A375 (cell line): Measurements from ENCODE around the gene ZBTB11. TPM values are rescaled to one million over a fixed set of nuclear protein-coding genes. Genes with fewer than 3 reads are reported as not detected.

Experiments used
- small RNA-seq: library from RNA; depleted of rRNA; stranded (forward); fragments of <200 nt; gene quantifications from one replicate; pipeline ENCODE3, GENCODE V24; 2014
- total RNA-seq: library from RNA; depleted of rRNA; stranded (reverse); fragments of >200 nt; shearing (Covaris generic); gene quantifications from 2 replicates; pipeline ENCODE4 v1.2.3, GENCODE V29; 2014; rRNA removed

ZBTB11 gene
- 18.0 and 20.9 TPM in 2 replicates for total RNA-seq

DNA sequence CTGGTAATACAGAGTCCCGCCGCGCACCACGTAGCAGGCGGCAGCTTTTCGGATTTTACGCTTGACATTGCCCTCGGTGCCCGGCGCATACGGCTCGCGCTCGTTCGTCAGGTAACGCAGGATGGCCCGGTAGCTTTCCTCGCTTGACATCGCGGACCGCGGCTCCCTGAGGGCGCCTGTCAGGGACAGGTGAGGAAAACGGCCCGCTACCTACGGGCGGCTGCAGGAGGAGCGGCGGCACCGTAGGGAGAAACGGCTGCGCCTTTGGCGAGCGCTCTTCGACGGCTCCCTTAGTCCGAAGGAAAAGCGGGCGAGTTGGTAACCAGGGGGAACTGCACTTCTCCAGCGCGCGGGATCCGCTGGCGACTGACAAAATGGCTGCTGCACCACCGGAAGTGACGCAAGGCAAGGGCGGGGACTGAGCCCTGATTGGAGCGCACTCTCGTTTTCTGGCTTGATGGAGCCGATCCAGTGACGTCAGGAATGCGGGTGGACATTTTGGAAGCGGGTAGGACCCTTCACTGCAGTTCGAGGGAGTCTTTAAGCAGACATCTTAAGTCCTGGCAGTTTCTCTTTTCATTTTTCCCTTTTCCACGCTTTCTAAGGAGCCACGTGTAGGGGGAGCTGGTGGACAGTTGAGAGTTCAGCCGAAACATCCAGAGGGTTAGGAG is at the start of gene ZBTB11:
Gene ZBTB11, minus strand, starts transcription at position 368 of the 671 bp plus-strand sequence. Its CDS starts 218 bp downstream, at position 150.

GRCh38 chr3:101724329-101725193 is 47.6 kb upstream of the ZBTB11 start, which contains the start of gene CEP97:
Gene CEP97 (plus strand): TSS chr3:101724614. CDS start chr3:101724677, 63 bp downstream.

Small RNA genes within 50 kb of the gene (small RNA-seq; reads per million reads assigned to genes)
- not detected for gene RF00019
- not detected for gene RNU6-1256P
- gene RNY1P12: not detected

Other genes starting within 250 kb of the ZBTB11 start
- 6.3 and 7.7 TPM in 2 replicates for gene SENP7, start 163.9 kb downstream of the ZBTB11 start, total RNA-seq
- gene TRMT10C, start 115.3 kb downstream of the ZBTB11 start, total RNA-seq: 46.0 and 62.7 TPM in 2 replicates
- 59.0 and 62.9 TPM in 2 replicates for gene PCNP, start 103.0 kb downstream of the ZBTB11 start, total RNA-seq
- 4,417 and 4,751 TPM in 2 replicates for gene RPL24, start 9.6 kb upstream of the ZBTB11 start, total RNA-seq
- gene CEP97, start 47.5 kb upstream of the ZBTB11 start, total RNA-seq: 11.7 and 15.3 TPM in 2 replicates
- 5.7 and 7.5 TPM in 2 replicates for gene NXPE3, start 102.1 kb upstream of the ZBTB11 start, total RNA-seq
- gene NFKBIZ, start 172.4 kb upstream of the ZBTB11 start, total RNA-seq: 52.5 and 54.5 TPM in 2 replicates